ENCODE results near the gene PGRMC1.
A peak's percentile ranks its signal among the peaks of the same experiment; 100 is the strongest.
"Not testable (repeated sequence)": the region's sequence is repeated elsewhere in the genome, so short reads cannot be mapped to it uniquely, and the experiment has no call there.

Gene PGRMC1

DNA sequence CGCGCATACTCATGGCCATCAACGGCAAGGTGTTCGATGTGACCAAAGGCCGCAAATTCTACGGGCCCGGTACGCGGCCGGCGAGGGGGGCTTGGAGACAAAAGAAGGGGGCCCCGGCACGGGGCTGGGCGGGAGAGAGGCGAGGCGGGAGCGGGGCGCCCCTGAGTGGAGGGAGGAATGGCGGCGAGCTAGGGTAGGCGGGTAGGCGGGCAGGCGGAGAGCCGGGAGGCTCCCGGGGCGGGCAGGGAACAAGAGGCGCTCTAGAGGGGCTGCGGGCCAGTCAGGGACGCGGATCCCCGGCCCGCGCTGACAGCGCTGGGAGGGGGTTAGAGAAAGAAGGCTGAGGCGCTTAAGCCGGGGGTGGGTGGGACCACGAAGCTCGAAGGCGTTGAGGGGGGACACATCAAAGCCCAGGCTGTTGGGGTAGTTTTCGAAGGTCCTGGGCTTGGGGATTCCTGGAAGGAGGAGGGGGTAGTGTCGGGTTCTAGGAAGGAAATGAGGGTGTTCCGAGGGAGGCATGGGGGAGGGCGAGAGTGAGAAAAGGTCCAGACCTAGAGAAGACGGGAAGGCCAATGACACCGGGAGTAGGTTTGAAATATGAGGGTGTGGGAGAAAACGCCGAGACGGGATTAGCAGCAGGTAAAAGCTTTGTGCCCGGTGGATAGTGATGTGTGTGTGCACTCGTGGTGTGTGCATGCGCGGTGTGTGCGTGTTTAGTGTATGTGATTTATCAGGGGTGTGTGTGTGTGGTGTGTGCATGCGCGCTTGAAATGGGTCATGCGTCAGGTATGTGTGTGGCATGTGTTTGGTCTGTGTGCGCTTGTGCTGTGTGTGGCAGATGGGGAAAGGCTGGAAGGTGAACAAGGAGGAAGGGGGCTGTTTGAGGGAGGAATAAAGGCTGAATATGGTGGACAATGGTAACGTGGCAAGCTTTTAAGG lies 807 bp downstream of the PGRMC1 start:
- peak; percentile 38 for DNase-seq

GRCh38 chrX:119237562-119237942 lies 1.5 kb downstream of the PGRMC1 start:
- no peak for DNase-seq

DNA sequence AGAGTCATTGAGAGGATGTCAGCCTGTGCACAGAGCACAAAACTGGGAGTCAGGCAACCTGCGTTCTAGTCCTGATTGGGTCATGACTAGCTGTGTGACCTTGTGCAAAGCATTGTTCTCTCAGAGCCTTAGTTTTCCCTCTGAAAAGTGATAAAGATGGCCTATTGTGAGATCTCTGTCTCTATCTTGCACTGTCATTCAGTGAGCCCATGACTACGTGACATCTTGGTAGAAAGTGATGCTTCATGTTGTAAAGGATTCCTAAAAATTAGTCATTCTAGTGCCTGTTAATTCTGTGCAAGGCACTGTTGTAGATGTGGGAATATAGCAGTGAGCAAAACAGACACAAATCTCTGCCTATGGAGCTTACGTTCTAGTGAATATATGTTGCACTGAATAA lies 2.5 kb downstream of the PGRMC1 start:
- no peak for DNase-seq

DNA sequence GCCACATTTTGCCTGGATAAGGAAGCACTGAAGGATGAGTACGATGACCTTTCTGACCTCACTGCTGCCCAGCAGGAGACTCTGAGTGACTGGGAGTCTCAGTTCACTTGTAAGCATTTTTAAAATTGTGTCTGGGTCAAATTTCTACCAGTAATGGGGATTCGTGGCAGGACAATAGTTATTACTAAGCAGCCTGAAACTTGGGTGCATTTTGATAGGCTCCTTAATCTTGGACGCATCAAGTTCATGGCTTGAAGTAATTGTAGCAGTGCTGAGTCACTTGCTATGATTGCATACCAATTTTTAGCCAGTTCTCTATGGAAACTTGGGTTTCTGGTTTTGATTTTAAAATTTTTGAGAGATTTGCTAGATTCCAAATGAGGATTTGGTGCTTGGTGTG lies 4.3 kb downstream of the PGRMC1 start:
- DNase-seq: no peak

DNA sequence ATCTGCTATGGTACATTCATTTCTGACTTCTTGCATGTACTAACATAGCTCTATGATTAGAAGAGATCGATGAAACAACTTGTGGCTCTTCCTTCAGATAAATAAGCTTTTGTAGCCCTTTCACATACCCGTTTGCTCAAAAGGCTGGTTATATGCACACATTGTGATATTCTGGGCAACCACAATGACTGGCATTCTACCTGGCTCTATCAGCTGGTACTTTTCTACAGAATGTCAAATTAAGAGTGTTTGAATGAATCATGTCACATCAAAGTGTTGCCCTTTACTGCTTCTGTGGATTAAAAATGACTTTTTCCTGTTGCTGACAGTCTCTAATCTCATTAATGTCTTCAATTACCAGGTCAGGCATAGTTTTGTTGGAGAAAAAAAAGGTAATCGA lies 11.6 kb downstream of the PGRMC1 start:
- no peak for DNase-seq

DNA sequence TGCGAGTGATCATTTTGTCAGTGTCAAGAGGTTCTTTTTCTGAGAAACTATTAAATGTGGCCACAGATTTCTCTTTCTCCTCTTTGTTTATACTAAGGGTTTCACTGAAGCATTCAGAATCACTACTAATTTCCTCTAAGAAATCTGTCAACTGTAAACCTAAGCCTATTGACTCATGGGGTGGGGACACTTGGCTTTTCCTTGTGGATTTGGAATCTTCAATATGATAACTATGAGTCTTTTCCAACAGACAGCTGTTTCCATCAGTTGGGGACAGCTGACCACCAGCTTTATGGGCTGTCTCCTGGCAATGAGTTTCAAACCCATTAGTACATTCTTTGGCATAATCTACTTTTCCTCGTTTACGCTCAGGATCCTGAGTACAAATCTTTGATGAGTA lies 13.8 kb downstream of the PGRMC1 start:
- DNase-seq: no peak

GRCh38 chrX:119251386-119251785 lies 15.3 kb downstream of the PGRMC1 start:
- no peak for DNase-seq

DNA sequence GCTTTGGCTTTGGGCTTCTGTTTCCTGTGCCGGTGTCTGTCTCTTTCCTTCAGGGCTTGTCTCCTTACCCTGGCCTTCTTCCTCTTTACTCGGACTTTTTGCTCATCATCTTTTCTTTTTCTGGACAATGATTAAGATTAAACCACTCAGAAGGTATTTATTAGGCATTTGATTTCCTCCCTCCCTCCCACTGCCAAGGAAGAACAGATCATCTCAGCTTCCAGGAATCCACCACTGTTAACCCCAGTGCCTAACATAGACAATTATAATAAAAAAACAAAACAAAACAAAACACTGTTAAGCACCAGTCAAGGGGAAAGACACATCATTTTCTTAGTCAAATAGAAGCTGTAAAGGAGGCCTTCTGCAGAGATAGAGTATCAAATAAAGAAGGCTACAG lies 16.6 kb downstream of the PGRMC1 start:
- no peak for DNase-seq

DNA sequence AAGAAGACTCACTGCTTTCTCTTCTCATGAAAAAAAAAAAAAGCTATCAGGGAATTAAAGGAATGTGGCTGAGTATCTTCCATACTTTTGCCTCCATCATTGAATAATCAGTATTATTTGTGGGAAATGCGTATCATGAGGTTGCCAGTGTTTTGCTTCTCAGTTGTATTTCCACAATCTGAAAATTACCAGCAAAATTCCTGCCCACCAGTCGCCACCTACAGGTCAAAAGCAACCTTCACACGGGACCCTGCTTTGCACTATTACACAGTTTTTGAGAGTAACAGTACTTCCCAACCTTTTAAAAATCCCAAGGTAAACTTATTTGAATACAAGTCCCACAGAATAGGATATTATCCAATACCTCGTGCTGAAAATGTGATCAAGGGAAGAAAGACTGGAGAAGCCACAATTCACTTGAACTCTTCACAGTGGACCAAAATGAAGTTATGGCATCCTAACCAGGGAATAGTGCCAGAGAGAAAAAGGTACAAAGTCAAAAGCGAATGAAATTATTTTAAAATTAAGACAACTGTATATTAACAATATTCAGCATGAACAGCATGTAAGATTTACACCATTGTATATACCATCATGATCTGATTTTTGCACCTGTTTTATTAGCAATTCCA lies 30.4 kb downstream of the PGRMC1 start:
- DNase-seq: no peak

DNA sequence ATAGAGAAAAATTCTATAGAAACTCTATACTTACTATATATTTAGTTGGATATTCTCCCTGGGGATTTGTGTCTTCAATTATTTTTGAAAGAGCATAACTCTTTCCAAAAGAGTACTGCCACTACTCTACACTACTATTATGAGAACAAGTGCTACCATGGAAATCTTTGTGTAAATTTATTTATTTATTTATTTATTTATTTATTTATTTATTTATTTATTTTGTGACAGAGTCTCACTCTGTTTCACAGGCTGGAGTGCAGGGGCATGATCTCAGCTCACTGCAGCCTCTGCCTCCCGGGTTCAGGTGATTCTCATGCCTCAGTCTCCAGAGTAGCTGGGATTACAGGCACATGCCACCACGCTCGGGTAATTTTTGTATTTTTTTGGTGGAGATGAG lies 31.0 kb downstream of the PGRMC1 start:
- not testable (repeated sequence) for DNase-seq

GRCh38 chrX:119272882-119273419 lies 36.9 kb downstream of the PGRMC1 start:
- no peak for DNase-seq

DNA sequence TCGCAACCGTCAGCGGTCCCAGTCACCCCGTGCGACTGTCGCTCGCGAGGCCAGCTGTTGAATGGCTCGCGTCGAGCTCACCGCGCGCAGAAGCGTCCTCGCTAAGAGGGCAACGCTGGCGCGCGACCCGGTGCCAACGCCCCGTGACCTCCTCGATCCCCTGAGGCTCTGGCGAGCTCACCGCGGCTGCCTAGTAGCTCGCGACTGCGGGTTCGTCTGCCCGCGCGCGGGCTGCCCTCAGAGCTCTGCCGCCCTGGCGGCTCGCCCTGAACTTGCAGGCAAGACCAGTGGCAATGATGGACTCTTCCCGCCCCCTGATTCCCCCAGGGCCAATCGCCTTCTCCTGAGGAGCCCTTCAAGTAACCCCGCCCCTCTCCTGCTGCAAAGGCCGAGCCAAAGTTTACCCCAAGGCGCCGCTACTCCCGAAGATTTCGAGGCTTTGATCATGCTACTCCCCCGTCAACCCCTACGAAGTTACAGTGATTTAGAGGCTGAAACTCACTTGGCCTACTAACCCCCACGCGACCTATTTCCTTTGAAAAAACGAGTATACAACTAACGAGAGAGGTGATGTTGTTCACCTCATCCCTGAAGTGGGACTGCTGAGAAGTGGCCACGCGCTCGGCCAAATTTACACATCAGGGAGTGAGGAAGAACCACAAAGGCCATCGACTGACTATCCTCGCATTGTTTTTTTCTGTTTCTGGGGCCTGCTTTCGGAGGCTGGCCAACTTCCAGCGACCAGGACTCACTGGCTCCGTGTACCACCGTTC lies 37.5 kb downstream of the PGRMC1 start:
- peak; percentile 9 for DNase-seq

GRCh38 chrX:119282347-119282746 lies 46.3 kb downstream of the PGRMC1 start:
- DNase-seq: not testable (repeated sequence)

DNA sequence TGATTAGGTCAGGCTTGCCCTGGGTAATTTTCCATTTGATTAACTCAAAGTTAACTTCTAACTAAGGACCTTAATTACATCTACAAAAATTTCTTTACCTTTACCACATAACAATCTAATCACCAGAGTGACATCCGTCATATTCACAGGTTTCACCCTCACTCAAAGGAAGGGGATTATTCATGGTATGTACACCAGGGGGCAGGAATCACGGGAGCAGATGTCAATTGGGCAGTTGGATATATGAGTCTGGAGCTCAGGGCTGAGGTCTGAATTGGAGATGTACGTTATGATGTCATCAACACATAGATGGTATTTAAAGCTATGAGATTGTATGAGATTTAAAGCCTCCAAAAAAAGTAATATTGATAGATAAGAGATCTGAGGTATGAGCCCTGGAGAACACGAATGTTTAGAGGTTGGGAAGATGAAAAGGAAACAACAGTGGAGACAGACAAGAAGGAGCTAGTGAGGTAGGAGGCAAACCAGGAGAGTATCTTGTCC lies 52.9 kb downstream of the PGRMC1 start:
- no peak for DNase-seq

DNA sequence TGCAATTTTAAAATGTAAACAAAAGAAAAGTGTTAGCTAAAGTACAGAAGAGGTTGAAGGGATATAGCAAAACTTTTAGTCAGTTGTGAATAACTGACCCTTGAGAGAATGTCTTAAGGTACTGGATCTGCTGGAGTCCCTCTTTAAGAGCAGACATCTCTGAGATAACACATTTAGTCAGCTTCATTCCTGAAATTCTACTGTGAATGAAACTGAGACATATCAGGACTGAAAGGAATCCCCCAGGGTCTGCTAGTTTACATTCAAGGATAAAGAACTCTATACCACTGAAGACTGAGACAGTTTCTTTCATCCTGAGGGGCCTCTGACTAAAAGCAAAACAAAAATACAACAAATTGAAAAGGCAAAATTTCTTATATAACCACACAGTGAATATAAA lies 54.4 kb downstream of the PGRMC1 start:
- no peak for DNase-seq

- DNase-seq: not testable (repeated sequence)
These were observed 55.2 kb downstream of the PGRMC1 start for GRCh38 chrX:119291246-119291645.

DNA sequence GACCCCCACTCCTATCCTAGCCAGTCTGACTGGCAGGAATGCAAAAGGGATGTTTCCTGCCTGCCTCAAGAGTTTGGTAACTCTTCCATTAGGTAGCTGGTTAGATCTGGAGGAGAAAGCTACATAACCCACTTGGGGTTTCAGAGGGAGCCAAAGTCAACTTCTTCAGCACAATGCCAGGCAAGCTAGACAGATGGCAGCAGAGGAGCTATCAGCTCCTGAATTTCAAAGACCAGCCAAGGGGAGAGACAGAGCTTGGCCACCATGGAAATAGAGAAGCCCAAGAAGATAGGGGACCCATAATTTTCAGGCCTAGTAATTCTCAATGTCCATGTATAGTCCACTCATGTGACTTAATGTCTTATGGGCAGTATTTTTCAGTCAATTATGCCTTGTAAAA lies 56.4 kb downstream of the PGRMC1 start:
- DNase-seq: no peak

Measured in NCI-H748 treated with DMSO at 0.1 percent for 48 hours (cell line).